Tibial nerve (tissue), 4 donors: ENCODE data around the gene FOLR1.

Experiments used
- EP300 ChIP-seq, 2 donors: sonication (generic); formaldehyde crosslinking; IDR thresholded peaks; one replicate each; pipeline ENCODE4 v1.6.1; 2017; ENCODE audit warnings: antibody characterized with exemption in 2 of 2, mild to moderate bottlenecking in 1 of 2
- POLR2A ChIP-seq, 2 donors: fragments of 450-650 bp; IDR thresholded peaks; one replicate each; pipeline ENCODE4 v1.6.1; 2017; ENCODE audit warnings: antibody characterized with exemption in 2 of 2, mild to moderate bottlenecking in 2 of 2, moderate library complexity in 2 of 2
- TF ChIP-seq, protein P1 (sequence below), 5 experiments: fragments of 200-600 bp in 3 of 5; fragments of 450-650 bp in 2 of 5; sonication (generic) in 3 of 5; IDR thresholded peaks; one replicate each; pipeline ENCODE4 v1.5.1; 2016 to 2019; ENCODE audit warnings: antibody characterized with exemption in 5 of 5, mild to moderate bottlenecking in 3 of 5, moderate library complexity in 2 of 5

GRCh38 chr11:72177656-72178055, 14.3 kb upstream of the FOLR1 start:
- TF ChIP-seq, protein P1, sequence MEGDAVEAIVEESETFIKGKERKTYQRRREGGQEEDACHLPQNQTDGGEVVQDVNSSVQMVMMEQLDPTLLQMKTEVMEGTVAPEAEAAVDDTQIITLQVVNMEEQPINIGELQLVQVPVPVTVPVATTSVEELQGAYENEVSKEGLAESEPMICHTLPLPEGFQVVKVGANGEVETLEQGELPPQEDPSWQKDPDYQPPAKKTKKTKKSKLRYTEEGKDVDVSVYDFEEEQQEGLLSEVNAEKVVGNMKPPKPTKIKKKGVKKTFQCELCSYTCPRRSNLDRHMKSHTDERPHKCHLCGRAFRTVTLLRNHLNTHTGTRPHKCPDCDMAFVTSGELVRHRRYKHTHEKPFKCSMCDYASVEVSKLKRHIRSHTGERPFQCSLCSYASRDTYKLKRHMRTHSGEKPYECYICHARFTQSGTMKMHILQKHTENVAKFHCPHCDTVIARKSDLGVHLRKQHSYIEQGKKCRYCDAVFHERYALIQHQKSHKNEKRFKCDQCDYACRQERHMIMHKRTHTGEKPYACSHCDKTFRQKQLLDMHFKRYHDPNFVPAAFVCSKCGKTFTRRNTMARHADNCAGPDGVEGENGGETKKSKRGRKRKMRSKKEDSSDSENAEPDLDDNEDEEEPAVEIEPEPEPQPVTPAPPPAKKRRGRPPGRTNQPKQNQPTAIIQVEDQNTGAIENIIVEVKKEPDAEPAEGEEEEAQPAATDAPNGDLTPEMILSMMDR (IDR thresholded peaks at IDR 0.05), result no peak
- TF ChIP-seq POLR2A (IDR thresholded peaks at IDR 0.05), result no peak
- TF ChIP-seq EP300 (IDR thresholded peaks at IDR 0.05), result no peak
